Thyroid gland (tissue), 4 donors: ENCODE measurements around the gene SLC35F1.

Source experiments
- POLR2A ChIP-seq, 2 donors: fragments of 450-650 bp; IDR thresholded peaks; one replicate each; pipeline ENCODE4 v1.6.1; 2017; ENCODE audit warnings: antibody characterized with exemption in 2 of 2, mild to moderate bottlenecking in 2 of 2, moderate library complexity in 1 of 2
- TF ChIP-seq, protein P1 (sequence below), 6 experiments: fragments of 200-600 bp in 3 of 6; fragments of 450-650 bp in 3 of 6; sonication (generic) in 3 of 6; IDR thresholded peaks; one replicate each; pipeline ENCODE4 v1.5.1; 2016 to 2019; ENCODE audit warnings: antibody characterized with exemption in 6 of 6, mild to moderate bottlenecking in 2 of 6, inconsistent platforms in 1 of 6, moderate library complexity in 1 of 6

DNA sequence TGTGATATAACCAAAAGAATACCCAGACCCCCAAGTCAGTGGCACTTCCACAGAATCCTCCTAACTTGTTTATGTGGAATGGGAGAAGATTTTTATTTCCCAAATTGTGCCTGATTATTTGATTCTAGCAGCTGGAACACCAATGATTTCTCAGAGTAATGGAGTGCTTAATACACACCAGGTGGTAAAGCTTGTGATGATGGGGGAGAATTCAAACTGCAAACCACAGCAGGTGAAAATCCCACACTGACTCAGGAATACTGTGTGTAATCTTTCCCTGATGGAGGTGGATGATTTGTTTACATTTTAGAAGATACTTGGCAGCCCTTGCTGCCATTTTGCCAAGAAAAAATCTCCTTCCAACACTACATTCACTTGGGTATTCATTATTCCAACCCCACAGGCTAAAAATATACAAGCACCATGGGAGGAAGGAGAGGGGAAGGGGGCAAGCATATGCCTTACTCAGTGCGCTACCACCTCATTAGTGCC lies 428.3 kb downstream of the SLC35F1 start:
- TF ChIP-seq, protein P1, sequence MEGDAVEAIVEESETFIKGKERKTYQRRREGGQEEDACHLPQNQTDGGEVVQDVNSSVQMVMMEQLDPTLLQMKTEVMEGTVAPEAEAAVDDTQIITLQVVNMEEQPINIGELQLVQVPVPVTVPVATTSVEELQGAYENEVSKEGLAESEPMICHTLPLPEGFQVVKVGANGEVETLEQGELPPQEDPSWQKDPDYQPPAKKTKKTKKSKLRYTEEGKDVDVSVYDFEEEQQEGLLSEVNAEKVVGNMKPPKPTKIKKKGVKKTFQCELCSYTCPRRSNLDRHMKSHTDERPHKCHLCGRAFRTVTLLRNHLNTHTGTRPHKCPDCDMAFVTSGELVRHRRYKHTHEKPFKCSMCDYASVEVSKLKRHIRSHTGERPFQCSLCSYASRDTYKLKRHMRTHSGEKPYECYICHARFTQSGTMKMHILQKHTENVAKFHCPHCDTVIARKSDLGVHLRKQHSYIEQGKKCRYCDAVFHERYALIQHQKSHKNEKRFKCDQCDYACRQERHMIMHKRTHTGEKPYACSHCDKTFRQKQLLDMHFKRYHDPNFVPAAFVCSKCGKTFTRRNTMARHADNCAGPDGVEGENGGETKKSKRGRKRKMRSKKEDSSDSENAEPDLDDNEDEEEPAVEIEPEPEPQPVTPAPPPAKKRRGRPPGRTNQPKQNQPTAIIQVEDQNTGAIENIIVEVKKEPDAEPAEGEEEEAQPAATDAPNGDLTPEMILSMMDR (IDR thresholded peaks at IDR 0.05) = no peak
- TF ChIP-seq POLR2A (IDR thresholded peaks at IDR 0.05) = no peak
